Measurements from ENCODE around the gene KCTD5.

The KCTD5 gene

DNA sequence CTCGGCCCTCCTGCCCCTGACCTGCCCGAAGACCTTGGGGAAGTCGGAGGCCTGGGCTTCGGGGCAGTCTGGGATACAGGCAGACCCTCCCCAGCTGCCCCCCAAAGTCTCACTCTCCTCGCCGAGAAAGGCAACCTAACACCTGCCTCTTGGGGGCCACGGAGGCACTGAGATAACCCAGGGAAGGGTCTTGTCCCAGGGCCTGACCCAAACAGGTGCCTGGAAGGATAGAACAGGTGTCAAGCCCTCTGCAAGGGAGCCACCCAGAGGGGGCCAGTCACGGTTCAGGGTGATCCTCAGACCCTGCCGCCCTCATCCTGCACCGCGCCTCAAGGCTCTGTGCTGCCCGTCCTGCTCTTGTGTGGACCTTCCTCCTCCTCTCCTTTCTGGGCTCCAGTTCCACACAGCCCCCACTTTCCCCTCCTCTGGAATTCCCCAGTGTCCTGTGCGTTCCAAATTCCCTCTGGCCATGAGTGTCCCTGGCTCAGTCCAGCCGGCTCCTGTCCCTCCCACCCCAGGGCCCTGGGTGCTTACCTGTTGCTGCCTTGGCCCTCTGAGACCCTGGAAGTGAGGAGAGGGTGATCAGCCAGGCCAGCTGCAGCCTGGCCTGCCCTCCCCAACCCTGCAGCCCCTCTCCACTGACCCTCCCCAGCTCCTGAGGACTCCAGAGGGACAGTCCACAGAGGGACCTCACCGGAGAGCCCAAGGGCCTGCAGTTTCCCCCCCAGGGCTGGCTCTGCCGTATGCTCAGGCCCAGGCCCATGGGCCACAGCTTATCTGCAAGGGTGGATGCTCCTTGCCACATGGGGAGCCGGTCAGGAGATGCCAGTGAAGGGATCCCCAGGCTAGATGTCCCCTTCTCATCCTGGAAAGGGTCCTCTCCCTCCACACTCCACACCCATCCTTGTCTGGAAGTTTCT is 33.9 kb downstream of the KCTD5 start:
- no peak overlapping the region for H3K4me3 ChIP-seq (ENCODE audit: low read depth, low read length)
- DNase-seq (ENCODE audit: low read depth), result no peak
- TF ChIP-seq, protein P1, sequence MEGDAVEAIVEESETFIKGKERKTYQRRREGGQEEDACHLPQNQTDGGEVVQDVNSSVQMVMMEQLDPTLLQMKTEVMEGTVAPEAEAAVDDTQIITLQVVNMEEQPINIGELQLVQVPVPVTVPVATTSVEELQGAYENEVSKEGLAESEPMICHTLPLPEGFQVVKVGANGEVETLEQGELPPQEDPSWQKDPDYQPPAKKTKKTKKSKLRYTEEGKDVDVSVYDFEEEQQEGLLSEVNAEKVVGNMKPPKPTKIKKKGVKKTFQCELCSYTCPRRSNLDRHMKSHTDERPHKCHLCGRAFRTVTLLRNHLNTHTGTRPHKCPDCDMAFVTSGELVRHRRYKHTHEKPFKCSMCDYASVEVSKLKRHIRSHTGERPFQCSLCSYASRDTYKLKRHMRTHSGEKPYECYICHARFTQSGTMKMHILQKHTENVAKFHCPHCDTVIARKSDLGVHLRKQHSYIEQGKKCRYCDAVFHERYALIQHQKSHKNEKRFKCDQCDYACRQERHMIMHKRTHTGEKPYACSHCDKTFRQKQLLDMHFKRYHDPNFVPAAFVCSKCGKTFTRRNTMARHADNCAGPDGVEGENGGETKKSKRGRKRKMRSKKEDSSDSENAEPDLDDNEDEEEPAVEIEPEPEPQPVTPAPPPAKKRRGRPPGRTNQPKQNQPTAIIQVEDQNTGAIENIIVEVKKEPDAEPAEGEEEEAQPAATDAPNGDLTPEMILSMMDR (IDR thresholded peaks at IDR 0.05; ENCODE audit: insufficient read depth, low read depth, low read length, missing control alignments), result no peak

DNA sequence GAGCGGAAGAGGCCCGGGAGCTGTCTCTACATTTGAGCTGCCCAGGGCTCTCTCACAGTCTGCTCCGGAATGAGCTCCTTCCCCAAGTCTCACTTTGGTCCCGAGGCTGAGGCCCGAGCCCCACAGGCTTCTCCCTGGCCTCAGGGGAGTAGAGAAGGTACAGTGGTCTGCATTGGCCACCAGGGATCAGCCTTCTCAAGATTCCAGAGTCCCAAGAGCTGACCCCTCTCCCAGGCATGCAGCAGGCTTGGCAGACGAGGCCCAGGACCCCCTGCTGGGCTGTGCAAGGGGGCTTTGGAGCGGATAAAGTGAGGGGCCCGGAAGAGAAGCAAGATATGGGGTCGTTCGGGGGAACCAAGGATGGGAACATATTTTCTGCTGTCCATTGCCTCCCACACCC is 34.6 kb downstream of the KCTD5 start:
- no peak for DNase-seq (ENCODE audit: low read depth)
- TF ChIP-seq, protein P1 (IDR thresholded peaks at IDR 0.05; ENCODE audit: insufficient read depth, low read depth, low read length, missing control alignments), result no peak
- H3K4me3 ChIP-seq (ENCODE audit: low read depth, low read length), result no peak overlapping the region

DNA sequence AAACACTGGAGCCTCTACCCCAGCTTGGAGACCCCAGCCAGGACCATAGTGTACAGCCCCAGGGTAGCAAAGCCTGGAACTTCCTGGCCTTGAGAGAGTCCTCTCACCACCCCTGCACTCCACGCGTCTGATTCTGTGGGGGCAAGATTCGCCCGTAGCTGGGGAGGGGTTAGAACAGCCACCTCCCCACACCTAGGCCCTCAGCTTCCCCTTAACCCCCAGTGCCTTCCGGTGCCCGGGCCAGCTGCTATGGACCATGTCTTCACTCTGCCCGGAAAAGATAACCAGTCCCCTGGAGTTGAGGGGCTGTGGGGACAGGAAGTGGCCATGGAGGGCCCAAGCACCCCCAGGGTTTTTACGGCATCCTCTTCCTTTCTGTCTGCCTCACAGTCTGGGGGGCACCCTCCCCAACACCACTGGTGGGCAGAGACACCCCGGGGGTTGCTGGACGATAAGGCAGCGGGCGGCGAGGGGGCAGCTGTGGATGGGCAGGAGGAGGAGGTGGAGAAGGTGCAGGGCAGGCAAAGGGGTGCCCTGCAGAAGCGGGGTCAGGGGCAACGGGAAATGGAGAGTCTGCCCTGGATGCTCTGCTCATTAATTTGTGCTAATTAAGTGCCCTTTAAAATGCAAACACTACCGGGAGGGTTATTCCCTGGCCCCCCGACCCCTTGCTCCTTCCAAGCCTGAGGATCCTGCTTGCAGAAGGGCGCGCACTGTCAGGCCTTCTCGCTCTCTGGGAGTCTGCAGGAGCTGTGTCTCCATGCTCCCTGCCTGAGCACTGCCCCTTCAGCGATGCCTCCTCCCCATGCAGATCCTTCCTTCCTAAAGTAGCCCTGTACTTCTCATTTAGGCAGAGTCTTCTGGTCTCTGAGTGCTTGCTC is 35.3 kb downstream of the KCTD5 start:
- TF ChIP-seq, protein P1 (IDR thresholded peaks at IDR 0.05; ENCODE audit: insufficient read depth, low read depth, low read length, missing control alignments), result no peak

DNA sequence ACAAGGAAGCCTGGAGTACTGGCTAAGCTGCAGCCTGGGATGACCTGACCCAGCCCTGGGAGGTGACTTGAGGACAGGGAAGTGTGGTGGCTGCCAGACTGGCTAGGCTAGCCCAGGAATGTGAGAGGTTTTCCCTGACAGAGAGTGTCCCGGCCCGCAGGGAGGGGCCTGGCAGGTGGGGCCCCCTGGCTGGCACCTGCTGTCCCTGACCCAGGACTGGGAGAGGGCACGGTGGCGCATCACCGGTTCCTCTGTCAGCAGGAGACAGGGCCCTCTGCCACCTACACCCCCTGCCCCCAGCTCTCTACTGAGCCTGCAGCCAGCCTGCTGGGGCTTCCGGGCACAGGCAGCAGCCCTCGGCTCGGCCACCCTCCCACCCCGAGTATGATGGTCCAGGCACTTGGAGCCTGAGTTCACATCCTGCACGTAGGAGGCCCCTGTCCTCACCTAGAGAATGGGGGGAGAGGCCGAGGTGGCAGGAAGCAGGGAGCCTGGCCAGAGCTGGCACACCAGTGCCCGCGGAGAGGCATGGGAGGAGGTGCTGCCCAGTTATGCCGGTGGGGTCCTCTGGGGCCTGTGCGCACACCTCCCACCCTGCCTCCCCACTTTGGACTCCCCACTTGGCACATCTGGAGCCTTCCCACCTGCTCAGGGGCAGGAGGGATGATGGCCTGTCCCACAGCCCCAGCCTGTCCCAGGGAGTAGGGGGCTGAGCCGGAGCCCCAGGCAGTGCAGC is 37.2 kb downstream of the KCTD5 start:
- DNase-seq (ENCODE audit: low read depth), result no peak
- H3K4me3 ChIP-seq (ENCODE audit: low read depth, low read length), result no peak overlapping the region
- TF ChIP-seq, protein P1 (IDR thresholded peaks at IDR 0.05; ENCODE audit: insufficient read depth, low read depth, low read length, missing control alignments), result no peak

More for the DNA sequence above, 35.3 kb downstream of the KCTD5 start:
- no peak for DNase-seq (ENCODE audit: low read depth)
- H3K4me3 ChIP-seq (ENCODE audit: low read depth, low read length), result no peak overlapping the region

DNA sequence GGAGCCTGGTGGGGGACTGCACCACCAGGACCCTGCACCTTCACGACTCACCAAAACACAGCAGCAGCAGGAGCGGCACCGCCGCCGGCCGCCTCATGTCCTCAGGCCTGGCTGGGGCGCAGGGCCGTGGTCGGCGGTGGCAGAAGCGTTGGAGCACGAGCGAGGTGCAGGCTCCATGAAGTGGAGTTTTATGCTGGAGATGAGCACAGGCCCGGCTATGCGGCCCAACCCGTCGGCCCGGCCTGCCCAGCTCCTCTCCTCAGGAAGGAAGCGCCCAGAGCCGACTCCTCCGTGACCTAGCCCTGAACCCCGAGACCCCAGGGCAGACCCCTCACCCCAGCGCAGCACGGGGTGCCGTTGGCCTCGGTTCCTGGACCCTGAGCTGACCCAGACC is 37.7 kb downstream of the KCTD5 start, which contains the start of gene PRSS27:
Gene PRSS27 (minus strand): TSS at position 161 of the 394 bp plus-strand sequence. CDS start 64 bp downstream, at position 97.
- TF ChIP-seq, protein P1 (IDR thresholded peaks at IDR 0.05; ENCODE audit: insufficient read depth, low read depth, low read length, missing control alignments), result no peak
- H3K4me3 ChIP-seq (ENCODE audit: low read depth, low read length), result peak within 1 kb of the TSS; percentile 70
- DNase-seq (ENCODE audit: low read depth), result no peak
